ENCODE measurements around the gene CYP8B1.

The CYP8B1 gene

GRCh38 chr3:42823351-42823750 is 52.3 kb downstream of the CYP8B1 start:
- no peak for DNase-seq (ENCODE audit: low read depth in 2 of 2)

GRCh38 chr3:42822828-42823227 is 52.9 kb downstream of the CYP8B1 start:
- no peak for DNase-seq (ENCODE audit: low read depth in 2 of 2)
